DMS 273 (cell line): ENCODE data around the gene CATSPERD.

Source experiments
- DNase-seq: peaks from one replicate; lab custom pipeline; 2025; ENCODE audit not compliant: unreplicated experiment; lab: John Stamatoyannopoulos, UW

Gene CATSPERD

GRCh38 chr19:5804516-5805461, 84.4 kb downstream of the CATSPERD start, which contains the start of gene NRTN:
NRTN (plus strand) TSS chr19:5805067; CDS start chr19:5824166, 19,099 bp downstream.
- DNase-seq, result peak; percentile 77

GRCh38 chr19:5805462-5806132, 85.2 kb downstream of the CATSPERD start:
- peak; percentile 93 for DNase-seq

- DNase-seq, result no peak
Observed at GRCh38 chr19:5806133-5806489, 85.7 kb downstream of the CATSPERD start.

- no peak for DNase-seq
Observed at GRCh38 chr19:5806905-5807304, 86.5 kb downstream of the CATSPERD start.

GRCh38 chr19:5808120-5808816, 87.8 kb downstream of the CATSPERD start:
- no peak for DNase-seq

- DNase-seq, result no peak
Observed at GRCh38 chr19:5809053-5809452, 88.6 kb downstream of the CATSPERD start.

- DNase-seq, result no peak
Observed at GRCh38 chr19:5809469-5809868, 89.0 kb downstream of the CATSPERD start.

- no peak for DNase-seq
Observed at GRCh38 chr19:5811117-5811516, 90.7 kb downstream of the CATSPERD start.

- no peak for DNase-seq
Observed at GRCh38 chr19:5814123-5814851, 93.8 kb downstream of the CATSPERD start.

GRCh38 chr19:5814852-5815246, 94.4 kb downstream of the CATSPERD start:
- DNase-seq, result no peak

- no peak for DNase-seq
Observed at GRCh38 chr19:5817218-5817617, 96.8 kb downstream of the CATSPERD start.

- no peak for DNase-seq
Observed at GRCh38 chr19:5818594-5818993, 98.2 kb downstream of the CATSPERD start.

- DNase-seq, result no peak
Observed at GRCh38 chr19:5820785-5821184, 100.3 kb downstream of the CATSPERD start.

- no peak for DNase-seq
Observed at GRCh38 chr19:5821521-5822180, 101.2 kb downstream of the CATSPERD start.

- DNase-seq, result no peak
Observed at GRCh38 chr19:5822181-5822844, 101.9 kb downstream of the CATSPERD start.

- DNase-seq, result peak; percentile 62
Observed at GRCh38 chr19:5823579-5824281, 103.3 kb downstream of the CATSPERD start.

GRCh38 chr19:5824751-5825150, 104.3 kb downstream of the CATSPERD start:
- DNase-seq, result no peak

GRCh38 chr19:5825178-5825577, 104.7 kb downstream of the CATSPERD start:
- no peak for DNase-seq
